ENCODE measurements around the gene CASS4.
A peak's percentile ranks its signal among the peaks of the same experiment; 100 is the strongest.
"Not testable (repeated sequence)": the region's sequence is repeated elsewhere in the genome, so short reads cannot be mapped to it uniquely, and the experiment has no call there.

The CASS4 gene

GRCh38 chr20:56378386-56378785, 33.7 kb upstream of the CASS4 start:
- peaks cover 99% of the 10 kb centered on the region for H3K36me3 ChIP-seq

DNA sequence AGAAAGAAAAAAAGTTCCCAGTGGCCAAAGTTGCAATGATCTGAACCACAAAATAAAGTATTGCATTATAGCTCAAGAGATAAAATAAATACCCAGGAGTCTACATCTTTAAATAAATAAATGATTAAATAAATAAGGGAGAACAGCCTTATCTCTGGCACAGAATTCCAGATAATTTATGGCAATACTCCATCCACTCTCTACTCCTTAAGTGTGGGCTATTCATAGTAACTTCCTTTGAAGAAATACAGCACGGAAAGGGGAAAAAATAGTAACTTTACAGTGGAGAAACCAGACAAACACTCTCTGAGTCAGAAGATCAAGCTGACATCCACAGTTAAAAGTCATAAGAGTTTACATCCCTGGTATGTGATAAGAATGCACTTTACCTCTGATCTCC, 31.7 kb upstream of the CASS4 start:
- Histone ChIP-seq H4K20me1 (peaks cover 56% of the 10 kb centered on the region), H3K9ac (no peak overlapping the region), H3K4me1 (no peaks in the 10 kb centered on the region), H3K4me2 (no peak overlapping the region), H3K4me3 (no peak overlapping the region), H3K27me3 (no peaks in the 10 kb centered on the region), H3K9me3 (no peaks in the 10 kb centered on the region), H3K36me3 (peaks cover 98% of the 10 kb centered on the region), H3K27ac (no peak overlapping the region)
- no peak for TF ChIP-seq Cebpa-rat (IDR thresholded peaks at IDR 0.05)

More at GRCh38 chr20:56378386-56378785, 33.7 kb upstream of the CASS4 start:
- Histone ChIP-seq H3K4me1 (no peaks in the 10 kb centered on the region), H4K20me1 (peaks cover 46% of the 10 kb centered on the region), H3K4me3 (no peak overlapping the region), H3K4me2 (no peak overlapping the region), H3K9ac (no peak overlapping the region), H3K9me3 (no peaks in the 10 kb centered on the region), H3K27ac (no peak overlapping the region), H3K27me3 (no peaks in the 10 kb centered on the region)
- no peak for TF ChIP-seq Cebpa-rat (IDR thresholded peaks at IDR 0.05)

GRCh38 chr20:56381501-56381900, 30.6 kb upstream of the CASS4 start:
- Histone ChIP-seq H3K27ac (no peak overlapping the region), H3K36me3 (peaks cover 98% of the 10 kb centered on the region), H4K20me1 (peaks cover 58% of the 10 kb centered on the region), H3K9me3 (no peaks in the 10 kb centered on the region), H3K9ac (no peak overlapping the region), H3K4me1 (no peaks in the 10 kb centered on the region), H3K27me3 (no peaks in the 10 kb centered on the region), H3K4me2 (no peak overlapping the region), H3K4me3 (no peak overlapping the region)
- TF ChIP-seq Cebpa-rat (IDR thresholded peaks at IDR 0.05): no peak

DNA sequence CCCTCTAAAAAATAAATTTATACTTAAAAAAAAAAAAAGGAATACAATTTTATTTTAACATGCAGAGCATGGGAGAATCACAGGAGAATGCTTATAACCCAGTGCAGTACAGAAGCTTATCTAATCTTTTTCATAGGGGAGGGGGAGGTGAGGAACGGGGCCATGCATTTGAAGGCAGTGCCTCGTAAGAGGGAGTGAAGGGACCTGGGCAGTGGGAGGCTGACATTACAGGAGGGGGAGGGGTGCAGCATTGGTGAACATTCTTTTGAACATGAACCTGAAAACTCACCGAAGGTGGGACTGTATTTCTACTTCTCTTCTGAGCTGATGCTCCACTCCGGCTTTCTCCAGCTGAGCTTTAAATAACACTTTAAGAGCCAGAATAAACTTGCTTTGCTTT, 29.4 kb upstream of the CASS4 start:
- H3K36me3 ChIP-seq: peaks cover 98% of the 10 kb centered on the region
- H3K27ac ChIP-seq: no peak overlapping the region
- TF ChIP-seq Cebpa-rat (IDR thresholded peaks at IDR 0.05): no peak
- no peak overlapping the region for H3K9ac ChIP-seq
- H3K4me3 ChIP-seq: no peak overlapping the region
- H3K27me3 ChIP-seq: no peaks in the 10 kb centered on the region
- no peak overlapping the region for H3K4me2 ChIP-seq
- no peaks in the 10 kb centered on the region for H3K4me1 ChIP-seq
- H3K9me3 ChIP-seq: no peaks in the 10 kb centered on the region
- peaks cover 56% of the 10 kb centered on the region for H4K20me1 ChIP-seq

DNA sequence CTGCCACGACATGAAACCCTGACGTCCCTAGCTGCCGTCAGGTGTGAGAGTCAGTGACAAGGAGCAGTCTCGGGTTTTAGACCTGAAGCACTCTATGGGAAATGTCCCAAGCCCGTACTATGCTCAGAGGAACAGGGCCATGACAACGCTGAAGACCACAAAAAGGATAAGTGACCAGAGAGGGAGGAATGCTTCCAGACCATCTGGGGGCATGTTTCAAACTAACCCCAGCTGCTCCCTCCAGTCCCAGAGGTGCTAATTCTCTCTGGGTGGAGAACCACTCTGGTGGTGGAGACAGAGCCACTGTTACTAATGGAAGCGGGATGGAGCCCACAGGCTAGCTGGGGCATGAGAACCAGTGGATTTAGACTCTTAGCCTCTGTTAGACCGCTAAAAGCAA, 28.7 kb upstream of the CASS4 start:
- Histone ChIP-seq H3K36me3 (peaks cover 98% of the 10 kb centered on the region), H3K9ac (no peak overlapping the region), H3K27me3 (no peaks in the 10 kb centered on the region), H3K4me2 (no peak overlapping the region), H3K4me3 (no peak overlapping the region), H4K20me1 (peaks cover 49% of the 10 kb centered on the region), H3K9me3 (no peaks in the 10 kb centered on the region), H3K27ac (no peak overlapping the region), H3K4me1 (no peaks in the 10 kb centered on the region)
- no peak for TF ChIP-seq Cebpa-rat (IDR thresholded peaks at IDR 0.05)

- Histone ChIP-seq H3K27ac (no peak overlapping the region), H3K27me3 (no peaks in the 10 kb centered on the region), H4K20me1 (peaks cover 47% of the 10 kb centered on the region), H3K4me3 (no peak overlapping the region), H3K9me3 (no peaks in the 10 kb centered on the region), H3K36me3 (peaks cover 98% of the 10 kb centered on the region), H3K4me1 (peaks cover 10% of the 10 kb centered on the region), H3K4me2 (no peak overlapping the region), H3K9ac (no peak overlapping the region)
- TF ChIP-seq Cebpa-rat (IDR thresholded peaks at IDR 0.05): no peak
These were observed 26.9 kb upstream of the CASS4 start for GRCh38 chr20:56385130-56385529.

DNA sequence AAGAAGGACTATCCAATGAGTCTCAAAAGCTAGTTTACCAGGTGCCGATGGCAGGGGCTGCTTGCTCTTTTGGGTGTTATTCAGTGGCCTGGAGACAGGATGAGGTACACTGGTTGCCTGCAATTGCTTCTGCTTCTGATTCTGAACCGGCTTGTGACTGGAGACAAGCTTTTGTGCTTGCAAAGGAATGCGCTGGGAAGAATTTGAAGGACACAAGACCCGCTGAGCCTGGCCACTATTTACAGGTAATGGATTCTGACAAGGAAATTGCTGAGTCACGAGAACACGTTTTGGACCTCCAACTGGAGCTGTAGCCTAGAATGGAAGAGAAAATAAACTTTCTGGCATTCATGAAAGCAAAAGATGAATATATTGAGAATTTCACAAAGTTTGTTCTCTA, 25.8 kb upstream of the CASS4 start:
- Histone ChIP-seq H4K20me1 (peaks cover 47% of the 10 kb centered on the region), H3K9ac (no peak overlapping the region), H3K4me3 (no peak overlapping the region), H3K36me3 (peaks cover 90% of the 10 kb centered on the region), H3K27ac (no peak overlapping the region), H3K27me3 (no peaks in the 10 kb centered on the region), H3K4me1 (peaks cover 21% of the 10 kb centered on the region), H3K9me3 (no peaks in the 10 kb centered on the region), H3K4me2 (no peak overlapping the region)
- TF ChIP-seq Cebpa-rat (IDR thresholded peaks at IDR 0.05): no peak

- no peak overlapping the region for H3K4me2 ChIP-seq
- H3K4me3 ChIP-seq: no peak overlapping the region
- H3K36me3 ChIP-seq: peaks cover 64% of the 10 kb centered on the region
- no peaks in the 10 kb centered on the region for H3K9me3 ChIP-seq
- H4K20me1 ChIP-seq: peaks cover 23% of the 10 kb centered on the region
- H3K9ac ChIP-seq: no peak overlapping the region
- no peak for TF ChIP-seq Cebpa-rat (IDR thresholded peaks at IDR 0.05)
- H3K4me1 ChIP-seq: peaks cover 33% of the 10 kb centered on the region
- H3K27me3 ChIP-seq: no peaks in the 10 kb centered on the region
- no peak overlapping the region for H3K27ac ChIP-seq
These were observed 23.2 kb upstream of the CASS4 start for GRCh38 chr20:56388882-56389281.

DNA sequence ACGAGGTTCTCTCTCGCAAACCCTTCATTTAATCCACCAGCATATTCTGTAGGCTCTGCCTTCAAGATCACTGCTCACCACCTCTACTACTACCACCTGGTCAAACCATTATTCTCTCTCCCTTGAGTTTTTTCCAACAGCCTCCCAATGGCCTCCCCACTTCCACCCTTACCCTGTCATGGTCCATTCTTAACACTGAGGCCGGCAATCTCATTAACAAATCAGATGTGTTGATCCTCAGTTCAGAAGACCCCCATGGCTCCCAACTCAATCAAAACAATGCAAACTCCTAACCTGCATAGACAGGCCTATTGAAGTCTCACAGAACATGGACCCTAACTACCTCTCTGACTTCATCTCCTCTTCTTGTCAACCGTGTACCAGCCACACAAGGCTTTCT, 22.3 kb upstream of the CASS4 start:
- TF ChIP-seq Cebpa-rat (IDR thresholded peaks at IDR 0.05): no peak
- Histone ChIP-seq H3K36me3 (peaks cover 57% of the 10 kb centered on the region), H3K4me1 (peaks cover 39% of the 10 kb centered on the region), H3K9me3 (no peaks in the 10 kb centered on the region), H3K27ac (no peak overlapping the region), H4K20me1 (peaks cover 16% of the 10 kb centered on the region), H3K4me2 (peak overlapping the region; percentile 88; the same call in 1 of the 2 replicates), H3K4me3 (no peak overlapping the region), H3K27me3 (no peaks in the 10 kb centered on the region), H3K9ac (no peak overlapping the region)

- Histone ChIP-seq H3K36me3 (peaks cover 57% of the 10 kb centered on the region), H3K4me1 (peaks cover 39% of the 10 kb centered on the region), H3K9ac (peak overlapping the region; percentile 82), H4K20me1 (peaks cover 16% of the 10 kb centered on the region), H3K4me2 (peak overlapping the region; percentile 88)
- not testable (repeated sequence) for H3K27me3 ChIP-seq, H3K27ac ChIP-seq, H3K4me3 ChIP-seq, H3K9me3 ChIP-seq
These were observed 21.7 kb upstream of the CASS4 start for GRCh38 chr20:56390396-56390795.

DNA sequence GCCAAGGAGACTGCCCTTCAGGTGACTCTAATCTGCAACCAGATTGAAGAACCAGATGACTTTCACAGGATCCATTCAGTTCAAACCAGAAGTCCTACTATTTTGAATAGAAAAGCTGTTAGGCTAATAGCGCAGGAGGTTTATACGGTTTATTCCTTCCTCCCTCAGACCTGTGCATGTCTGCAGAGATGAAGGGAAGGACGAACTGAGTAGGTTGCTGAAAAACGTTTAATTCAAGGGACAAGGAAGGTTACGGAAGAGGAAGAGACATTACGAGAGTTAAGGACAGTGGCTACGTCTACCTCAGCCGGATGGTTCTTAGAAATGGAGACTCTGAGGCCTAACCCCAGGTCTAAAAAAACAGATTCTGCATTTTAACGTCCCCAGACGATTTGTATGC, 21.0 kb upstream of the CASS4 start:
- Histone ChIP-seq H3K36me3 (peaks cover 57% of the 10 kb centered on the region), H4K20me1 (peaks cover 12% of the 10 kb centered on the region), H3K9ac (peak overlapping the region; percentile 82), H3K27ac (peak overlapping the region; percentile 84), H3K9me3 (no peaks in the 10 kb centered on the region), H3K4me2 (peak overlapping the region; percentile 88), H3K4me3 (peak overlapping the region; percentile 81), H3K27me3 (no peaks in the 10 kb centered on the region), H3K4me1 (peaks cover 39% of the 10 kb centered on the region)
- no peak for TF ChIP-seq Cebpa-rat (IDR thresholded peaks at IDR 0.05)
